GM18873 (cell line): ENCODE data around the gene KBTBD2.
A peak's percentile ranks its signal among the peaks of the same experiment; 100 is the strongest.
"Not testable (repeated sequence)": the region's sequence is repeated elsewhere in the genome, so short reads cannot be mapped to it uniquely, and the experiment has no call there.

Experiments used
- ATAC-seq: cut with Tn5 transposase; IDR thresholded peaks from one replicate; pipeline ENCODE4 v1.9.1; 2021; ENCODE audit warnings: mild to moderate bottlenecking, moderate library complexity, moderate number of reproducible peaks; ENCODE audit not compliant: unreplicated experiment, low FRiP score

The KBTBD2 gene

DNA sequence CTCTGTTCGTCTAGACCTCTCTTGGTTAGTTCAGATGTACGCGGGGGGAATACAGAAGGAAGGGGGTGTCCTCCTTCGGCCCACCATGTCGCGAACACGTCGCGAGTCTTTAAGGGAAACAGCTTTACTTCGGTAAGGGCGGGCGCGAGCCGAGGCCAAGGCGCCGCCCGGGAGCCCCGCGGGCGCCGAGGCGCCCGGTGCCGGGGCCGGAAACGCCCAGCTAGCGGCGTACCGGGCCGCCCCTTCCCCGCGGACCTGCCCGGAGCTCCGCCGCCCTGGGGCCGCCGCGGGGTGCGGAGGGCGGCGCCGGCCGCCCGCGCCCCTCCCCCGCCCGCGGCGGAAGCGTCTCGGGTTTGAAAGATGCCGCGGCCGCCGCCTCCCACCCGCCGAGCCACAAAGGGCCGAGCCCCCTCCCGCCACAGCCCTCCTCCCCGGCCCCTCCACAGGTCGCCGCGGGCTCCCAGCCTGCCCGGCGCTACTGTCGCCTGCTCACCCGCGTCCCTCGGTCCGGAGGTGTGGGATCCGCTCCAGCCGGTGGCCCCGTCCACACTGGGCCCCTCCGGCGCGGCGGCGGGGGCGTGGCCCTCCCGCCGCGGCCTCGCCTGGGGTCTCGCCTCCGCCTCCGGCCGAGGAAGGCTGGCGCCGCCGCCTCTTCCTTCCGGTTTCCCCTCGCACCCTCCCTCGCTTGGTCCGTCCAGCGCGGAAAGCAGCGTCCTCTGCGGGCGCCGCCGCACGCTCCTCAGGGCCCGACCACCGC is at the start of gene KBTBD2:
TSS of gene KBTBD2 (minus strand) at position 718 of the 757 bp plus-strand sequence. CDS start 12,156 bp downstream, outside the sequence.
- peak; percentile 47 for ATAC-seq

DNA sequence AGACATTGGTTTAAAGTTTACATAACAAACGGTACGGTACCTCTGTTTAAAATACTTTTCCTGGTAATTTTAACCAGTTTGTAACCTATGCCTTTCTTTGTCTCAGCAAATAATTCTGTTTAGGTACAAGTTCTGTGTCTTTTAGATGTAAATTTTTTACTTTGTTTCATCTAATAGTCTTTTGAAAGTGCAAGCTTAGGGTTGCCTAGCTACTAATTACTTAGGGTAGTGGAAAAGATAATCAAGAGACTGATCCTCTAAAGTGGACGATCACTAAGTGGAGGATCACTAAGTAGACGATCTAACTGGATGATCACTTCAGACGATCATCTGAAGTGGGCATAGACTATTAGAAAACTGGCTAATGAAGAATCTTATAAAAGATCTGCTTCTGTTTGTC is 49.6 kb upstream of the KBTBD2 start:
- ATAC-seq: no peak

DNA sequence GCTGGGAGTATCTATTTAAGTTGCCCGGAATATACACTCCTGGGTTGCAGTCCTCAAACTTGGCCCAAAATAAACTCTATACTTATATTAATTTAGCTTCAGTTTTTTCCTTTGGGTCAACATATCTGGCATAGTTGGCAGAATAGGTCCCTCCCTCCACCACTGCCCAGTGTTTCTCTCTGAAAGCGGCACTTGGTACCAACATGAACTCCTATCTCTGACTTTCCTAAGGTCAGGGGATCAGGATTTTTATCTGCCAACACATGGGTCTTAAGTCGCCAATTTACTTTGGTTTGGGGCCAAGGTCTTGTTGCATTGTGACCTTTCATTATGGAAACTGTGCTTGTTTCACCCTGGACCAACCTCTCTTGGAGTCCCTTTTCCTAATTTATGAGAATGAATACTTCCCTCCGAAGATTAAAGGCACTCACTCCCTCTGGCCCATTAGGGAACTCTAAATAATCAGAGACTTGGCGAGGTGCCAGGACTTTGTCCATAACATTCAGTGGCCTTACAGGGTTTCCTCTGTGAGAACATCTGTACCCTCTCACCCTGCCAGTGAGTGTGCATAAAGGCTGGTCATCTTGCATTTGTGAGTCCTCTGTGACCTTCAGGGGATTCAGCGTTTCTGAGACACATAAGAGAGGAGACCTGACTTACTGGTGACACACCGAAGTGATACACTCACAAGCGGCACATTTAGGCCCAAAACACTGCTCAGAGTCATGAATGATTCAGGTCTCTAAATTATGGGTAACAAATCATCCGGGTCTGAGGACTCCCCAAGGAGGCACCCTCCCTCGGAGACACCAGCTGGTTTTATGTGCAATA is 46.0 kb upstream of the KBTBD2 start:
- ATAC-seq: no peak

DNA sequence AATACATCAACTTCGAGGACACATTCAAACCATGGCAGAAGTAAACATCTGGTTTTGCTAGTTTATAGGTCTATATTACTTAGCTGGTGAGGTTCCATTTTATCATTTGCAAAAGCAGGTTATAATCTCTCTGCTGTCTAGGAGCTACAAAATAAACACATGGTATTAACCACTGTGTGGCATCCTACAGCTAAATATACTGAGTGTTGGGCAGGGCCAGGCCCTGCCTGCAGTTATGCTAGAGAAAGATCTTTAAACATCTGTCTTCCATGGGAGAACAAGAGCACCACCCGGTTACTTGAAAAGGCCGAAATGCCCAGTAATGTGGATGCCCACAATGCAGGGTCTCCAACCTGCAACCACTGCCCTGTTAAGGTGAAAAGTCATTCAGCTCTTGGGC is 45.1 kb upstream of the KBTBD2 start:
- no peak for ATAC-seq

DNA sequence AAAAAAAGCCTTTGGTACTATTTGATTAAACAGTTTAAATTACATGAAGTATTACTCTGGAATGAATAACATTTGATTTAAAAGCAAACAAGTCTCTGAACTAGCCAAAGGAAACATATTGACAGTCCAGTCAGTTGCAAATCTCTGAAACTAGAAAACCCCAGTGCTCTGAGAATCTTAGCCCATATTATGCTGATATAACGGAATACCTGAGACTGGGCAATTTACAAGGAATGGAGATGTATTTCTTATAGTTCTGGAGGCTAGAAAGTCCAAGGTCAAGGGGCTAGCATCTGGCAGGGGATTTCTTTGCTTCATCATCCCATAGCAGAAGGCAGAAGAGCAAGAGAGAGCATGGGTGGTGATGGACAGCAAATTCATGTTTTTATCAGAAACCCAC is 44.0 kb upstream of the KBTBD2 start:
- ATAC-seq: no peak

DNA sequence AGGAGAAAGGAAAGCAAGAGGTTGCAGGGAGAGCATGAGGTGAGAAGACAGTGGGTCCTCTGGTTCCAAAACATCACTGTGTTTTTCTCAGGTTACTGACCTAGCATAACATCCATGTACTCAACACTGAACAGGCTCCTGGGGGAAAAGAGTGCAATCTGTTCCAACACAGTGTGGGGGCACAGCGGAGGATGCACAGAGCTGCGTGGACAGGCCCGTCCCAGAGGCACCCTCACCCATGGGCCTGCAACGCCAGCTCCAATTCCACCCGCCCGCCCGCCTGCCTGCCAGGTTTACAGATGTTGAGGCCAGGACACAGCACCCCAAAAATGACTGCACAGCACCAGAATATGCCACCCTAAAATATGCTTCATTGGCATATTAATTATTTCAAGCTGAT is 38.8 kb upstream of the KBTBD2 start:
- ATAC-seq: no peak

DNA sequence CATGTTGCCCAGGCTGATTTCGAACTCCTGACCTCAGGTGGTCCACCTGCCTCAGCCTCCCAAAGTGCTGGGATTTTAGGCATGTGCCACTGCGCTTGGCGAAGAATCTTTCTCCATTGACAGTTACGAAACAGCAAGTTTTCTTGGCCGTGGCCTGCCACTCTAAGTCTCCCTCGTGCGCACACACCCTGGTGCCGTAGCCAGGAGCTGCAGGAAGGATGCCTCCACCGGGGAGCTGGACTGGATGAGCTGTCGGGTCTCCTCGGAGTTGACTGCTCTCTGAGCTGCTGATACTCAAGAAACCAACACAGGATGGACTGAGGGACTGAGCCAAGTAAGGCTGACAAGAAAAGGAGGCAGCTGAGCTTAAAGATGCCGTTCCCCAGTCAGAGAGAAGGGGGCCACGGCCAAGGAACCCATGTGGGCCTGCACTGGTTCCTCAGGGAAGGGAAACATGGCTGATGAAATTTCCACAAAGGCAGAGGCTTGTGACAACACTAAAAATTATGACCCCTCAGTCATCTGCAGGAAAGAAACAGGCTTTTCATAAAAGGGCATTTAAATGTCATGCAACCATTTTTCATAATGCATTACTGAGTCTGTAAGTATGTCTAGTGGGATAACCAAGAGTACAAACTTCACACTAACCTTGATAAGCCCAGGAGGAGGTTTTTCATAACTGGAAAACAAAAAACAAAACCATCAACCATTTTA is 38.0 kb upstream of the KBTBD2 start:
- no peak for ATAC-seq

DNA sequence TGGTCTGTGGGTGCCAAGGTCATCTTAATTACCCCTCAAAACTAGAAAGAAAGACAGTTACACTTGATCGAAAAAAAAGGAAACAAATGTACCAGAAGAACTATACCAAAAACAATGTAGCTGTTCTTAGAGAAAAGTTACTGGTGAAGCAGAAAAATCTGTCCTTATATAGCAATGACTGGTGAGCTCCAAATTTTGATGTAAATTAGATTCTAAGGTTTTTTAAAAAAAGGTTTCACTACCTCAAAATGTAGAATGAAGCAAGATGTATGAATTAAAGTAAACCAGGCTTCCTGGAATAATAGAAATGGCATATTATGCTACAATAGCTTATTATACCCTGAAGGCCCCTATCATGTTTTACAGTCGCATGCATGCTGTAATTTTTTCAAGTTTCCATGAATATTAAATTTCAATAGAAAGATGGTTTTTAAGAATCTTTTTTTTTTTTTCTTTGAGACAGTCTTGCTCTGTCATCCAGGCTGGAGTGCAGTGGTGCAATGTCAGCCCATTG is 37.3 kb upstream of the KBTBD2 start:
- no peak for ATAC-seq

DNA sequence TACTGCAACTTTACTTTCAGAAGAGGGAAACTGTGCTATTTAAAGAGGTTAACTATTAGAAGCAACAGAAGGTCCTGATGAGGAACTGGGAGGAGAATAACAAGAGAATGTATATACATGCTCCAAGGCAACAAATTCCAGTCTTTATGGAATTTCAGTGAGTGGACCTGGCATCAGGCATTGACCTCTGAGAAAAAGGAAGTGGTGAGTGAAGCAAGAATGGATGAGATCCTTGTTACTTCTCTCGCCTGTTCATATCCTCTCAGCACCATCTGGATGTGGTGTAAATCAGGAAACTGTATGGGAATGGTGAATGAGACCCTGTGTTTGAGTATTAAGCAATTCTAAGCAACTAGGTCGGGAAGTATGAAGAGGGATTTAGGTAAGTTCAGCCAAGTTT is 30.3 kb upstream of the KBTBD2 start:
- ATAC-seq: no peak

DNA sequence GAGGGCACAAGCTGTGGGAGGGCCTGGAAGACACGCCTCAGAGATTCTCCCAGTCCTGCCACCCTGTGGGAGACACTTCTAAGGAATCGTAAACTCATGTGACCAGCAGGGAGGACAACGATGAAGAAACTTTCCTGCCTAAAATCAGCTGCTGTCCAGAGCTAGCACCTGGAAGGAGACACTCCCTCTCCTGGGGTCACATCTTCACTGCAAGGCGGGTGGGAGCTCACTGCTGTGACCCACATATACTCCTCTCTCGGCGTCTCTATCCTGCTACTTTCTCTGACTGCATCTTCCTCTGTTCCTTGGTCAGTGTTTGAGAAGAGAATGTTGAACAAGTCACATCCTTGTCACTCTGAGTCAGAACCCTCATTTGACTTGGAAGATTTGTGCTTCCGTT is 25.4 kb upstream of the KBTBD2 start:
- ATAC-seq: not testable (repeated sequence)

DNA sequence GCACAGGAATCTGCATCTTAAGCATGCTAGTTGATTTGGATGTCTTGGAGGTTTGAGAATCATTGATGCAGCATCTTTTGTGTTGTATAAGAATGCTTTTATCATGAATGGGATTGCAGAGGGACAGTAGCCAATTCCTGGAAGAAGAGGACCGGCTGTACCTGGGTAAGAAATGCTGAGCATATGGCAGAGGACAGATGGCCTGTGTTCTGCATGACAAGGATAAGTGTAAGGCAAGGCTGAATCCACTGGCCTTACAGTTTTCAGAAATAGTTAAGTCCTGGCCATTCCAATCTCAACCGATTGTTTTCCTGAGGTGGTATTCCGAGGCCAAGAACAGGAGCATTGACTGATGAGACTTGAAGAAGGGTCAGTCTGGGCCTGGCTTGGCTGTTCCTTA is 24.4 kb upstream of the KBTBD2 start:
- no peak for ATAC-seq

DNA sequence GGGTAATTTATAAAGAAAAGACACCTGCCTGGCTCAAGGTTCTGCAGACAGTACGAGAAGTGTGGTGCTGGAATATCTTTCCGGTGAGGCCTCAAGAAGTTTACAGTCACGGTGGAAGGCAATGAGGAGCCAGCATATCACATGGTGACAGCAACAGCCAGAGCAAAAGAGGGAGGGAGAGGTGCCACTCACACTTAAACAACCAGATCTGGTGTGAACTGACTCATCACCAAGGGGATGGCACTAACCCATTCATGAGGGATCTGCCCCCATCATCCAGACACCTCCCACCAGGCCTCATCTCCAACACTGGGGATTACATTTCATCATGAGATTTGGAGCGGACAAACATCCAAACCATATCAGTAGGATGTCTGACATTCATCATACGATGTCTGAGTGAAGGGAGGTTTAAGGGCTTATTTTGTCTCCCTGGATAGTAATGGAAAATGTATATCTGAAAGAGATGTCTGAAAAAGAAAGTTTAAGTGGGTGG is 23.5 kb upstream of the KBTBD2 start:
- ATAC-seq: no peak

DNA sequence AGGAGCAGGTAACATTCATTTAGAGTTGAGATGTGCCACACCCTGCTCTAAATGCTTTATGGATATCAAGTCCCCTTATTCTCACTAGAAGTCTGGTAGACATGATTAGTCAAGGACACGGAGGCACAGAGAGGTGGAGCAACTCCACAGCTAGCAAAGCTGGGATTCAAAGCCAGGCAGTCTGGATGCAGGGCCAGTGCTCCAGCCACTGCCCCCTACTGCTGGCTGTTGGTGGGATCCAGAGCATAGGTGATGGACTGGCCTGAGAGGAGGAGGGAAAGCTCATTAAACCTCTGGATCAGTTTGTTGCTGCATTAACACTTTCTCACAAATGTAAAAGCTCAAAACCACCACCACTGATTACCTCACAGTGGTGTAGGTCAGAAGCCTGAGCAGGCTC is 22.6 kb upstream of the KBTBD2 start:
- no peak for ATAC-seq

DNA sequence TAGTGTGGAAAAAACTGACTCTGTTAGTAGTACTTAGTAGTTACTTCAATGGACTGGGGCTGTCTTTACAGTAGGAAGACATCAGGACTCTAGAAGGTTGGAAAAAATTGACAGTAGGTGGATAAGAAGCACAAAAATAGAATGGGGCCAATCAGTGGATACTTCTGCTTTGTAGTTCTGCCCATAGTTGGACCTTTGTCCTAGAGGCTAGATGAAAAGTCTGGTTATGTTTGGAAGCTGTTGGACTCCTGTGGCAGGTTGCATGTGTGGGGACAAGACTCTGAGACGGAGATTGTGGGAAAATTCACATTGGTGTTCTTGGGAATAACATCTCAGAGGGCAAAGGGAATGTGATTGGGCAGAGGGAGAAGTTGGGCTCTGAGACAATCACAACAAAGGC is 18.6 kb upstream of the KBTBD2 start:
- ATAC-seq: no peak

DNA sequence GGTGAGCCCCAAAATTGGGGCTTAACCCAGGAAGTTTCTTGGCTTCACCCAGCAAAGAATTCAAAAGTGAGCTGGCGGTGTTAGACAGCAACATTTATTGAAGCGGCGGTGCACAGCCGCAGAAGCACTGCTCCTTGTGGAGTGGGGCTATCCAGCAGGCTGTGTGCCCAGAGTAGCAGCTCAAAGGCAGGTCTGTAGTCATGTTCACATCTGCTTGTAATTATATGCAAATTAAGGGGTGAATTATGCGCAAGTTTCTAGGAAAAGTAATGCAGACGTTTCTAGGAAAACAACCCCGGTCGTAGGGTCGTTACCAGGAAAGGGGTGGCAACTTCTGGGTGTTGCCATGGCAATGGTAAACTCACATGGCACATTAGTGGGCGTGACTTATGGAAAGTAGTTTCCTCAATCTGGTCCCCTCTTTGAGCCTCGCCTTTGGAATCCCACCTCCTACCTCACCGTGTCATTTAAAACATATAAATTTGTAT is 13.7 kb upstream of the KBTBD2 start:
- no peak for ATAC-seq

DNA sequence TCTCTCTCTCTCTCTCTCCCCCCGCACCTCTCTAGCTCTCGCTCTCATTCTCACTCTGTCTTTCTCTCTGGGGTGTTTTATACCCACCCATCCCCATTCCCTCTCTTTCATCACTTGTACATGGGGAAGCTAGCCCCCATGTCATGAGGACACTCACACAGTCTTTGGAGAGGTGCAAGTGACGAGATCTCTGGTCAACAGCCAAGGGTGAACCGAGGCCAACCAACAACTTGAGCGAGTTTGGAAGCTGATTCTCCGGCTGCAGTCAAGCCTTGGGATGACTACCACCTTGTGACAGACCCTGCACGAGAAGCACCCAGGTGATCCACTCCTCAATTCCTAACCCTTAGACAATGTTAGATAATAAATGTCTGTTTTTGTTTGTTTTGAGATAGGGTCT is 10.1 kb upstream of the KBTBD2 start:
- no peak for ATAC-seq

DNA sequence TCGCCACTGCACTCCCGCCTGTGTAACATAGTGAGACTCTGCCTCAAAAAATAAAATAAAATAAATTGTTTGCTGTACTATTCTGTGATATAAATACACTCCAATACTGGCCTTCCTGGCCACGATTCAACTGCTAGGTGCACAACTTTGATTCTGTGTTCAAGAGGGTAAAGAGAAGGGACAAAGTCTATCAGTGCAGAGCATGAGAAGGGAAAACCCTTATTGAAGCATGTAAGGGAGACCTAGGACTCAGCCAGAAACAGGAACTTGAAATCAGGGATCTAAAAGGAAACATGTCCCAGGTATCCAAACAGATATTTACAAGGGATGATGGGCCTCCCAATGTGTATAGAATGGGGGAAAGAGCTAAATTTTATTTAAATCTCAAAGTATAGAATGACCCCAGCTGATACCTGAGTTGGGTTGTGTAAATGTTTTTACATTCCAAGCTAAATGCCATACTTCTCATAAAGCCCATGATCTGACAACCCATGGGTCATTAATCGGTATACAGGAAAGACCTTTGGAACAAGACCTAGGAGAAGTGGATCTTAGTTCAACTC is 9.0 kb upstream of the KBTBD2 start:
- no peak for ATAC-seq

DNA sequence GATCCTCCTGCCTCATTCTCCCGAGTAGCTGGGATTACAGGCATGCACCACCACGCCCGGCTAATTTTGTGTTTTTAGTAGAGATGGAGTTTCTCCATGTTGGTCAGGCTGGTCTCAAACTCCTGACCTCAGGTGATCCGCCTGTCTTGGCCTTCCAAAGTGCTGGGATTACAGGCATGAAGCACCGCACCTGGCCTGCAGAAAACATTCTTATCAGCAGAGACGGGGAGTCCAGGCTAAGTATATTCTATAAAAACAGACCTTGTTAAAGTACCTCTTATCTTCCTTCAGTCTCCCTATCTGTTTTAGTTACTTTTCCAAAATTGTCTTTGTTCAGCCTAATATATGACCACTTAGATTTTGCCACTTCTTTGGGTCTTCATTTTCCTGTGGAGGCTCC is 5.8 kb upstream of the KBTBD2 start:
- ATAC-seq: not testable (repeated sequence)

DNA sequence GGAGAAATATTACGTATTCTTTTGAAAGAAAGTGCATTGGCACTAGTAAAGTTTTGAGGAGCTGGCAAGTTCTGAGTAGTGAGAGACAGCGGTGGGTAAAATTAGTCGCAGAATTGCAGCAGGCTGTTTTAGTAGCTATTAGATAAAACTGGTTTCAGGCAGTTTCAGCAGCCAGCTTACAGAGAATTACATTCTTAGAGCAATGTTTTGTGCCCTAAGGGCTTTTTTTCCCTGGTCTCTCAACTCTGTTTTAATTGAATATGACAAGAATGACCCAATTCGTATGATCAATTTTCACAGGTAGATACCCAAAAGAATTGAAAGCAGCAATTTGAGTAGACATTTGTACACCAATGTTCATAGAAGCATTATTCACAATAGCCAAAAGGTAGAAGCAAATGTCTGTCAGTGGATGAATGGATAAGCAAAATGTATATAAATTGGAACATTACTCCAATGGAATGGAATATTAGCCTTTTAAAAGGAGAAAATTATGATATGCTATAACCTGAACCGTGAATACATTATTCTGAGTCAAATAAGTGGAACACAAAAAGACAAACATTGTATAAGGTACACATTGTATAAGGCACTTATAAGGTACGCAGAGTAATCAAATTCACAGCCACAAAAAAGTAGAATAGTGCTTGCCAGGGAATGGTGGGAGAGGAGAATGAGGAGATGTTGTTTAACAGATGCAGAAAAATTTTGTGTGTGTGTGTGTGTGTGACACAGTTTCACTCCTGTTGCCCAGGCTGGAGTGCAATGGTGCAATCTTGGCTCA is 5.2 kb upstream of the KBTBD2 start:
- no peak for ATAC-seq

DNA sequence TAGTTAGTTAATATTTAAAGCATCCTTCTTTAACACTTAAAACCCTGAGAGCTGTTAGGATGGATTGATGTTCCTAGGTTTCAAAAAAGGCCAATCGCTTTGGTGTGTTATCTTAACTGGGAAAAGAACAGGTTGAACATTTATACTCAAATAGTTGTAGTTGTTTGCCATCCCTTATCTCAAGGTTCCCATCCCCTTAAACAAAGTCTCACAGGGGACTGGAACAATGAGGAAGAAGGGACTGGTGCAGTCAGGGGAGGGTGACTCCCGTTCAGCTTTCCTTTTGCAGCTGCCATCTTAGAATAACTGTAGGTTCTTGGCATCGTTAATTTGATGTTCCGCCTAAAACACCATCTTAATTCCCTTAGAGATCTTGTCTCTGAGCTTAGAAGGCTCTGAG is 2.6 kb upstream of the KBTBD2 start:
- no peak for ATAC-seq
